ENCODE data around the gene BTAF1.

The BTAF1 gene

DNA sequence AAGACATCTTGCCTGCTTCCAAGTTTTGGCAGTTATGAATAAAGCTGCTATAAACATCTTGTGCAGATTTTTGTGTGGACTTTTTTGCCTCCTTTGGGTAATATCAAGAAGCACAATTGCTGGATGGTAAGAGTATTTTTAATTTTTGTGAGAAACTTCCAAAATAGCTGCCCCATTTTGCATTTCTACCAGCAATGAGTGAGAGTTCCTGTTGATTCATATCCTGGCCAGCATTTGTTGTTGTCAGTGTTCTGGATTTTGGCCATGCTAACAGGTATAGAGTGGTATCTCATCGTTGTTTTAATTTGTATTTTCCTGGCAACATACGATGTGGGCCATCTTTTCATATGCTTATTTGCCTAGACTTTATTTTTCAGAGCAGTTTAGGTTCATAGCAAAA, 53.9 kb downstream of the BTAF1 start:
- Histone ChIP-seq H3K4me1 (ENCODE audit: control insufficient read depth, insufficient read depth, low read length, unreplicated experiment) (peaks cover 19% of the 10 kb centered on the region), H3K79me2 (ENCODE audit: control insufficient read depth, insufficient read depth, low read length, unreplicated experiment) (no peaks in the 10 kb centered on the region), H3K4me3 (ENCODE audit: low read depth, low read length) (no peak overlapping the region), H3K27ac (ENCODE audit: low read depth, low read length) (no peak overlapping the region), H3K36me3 (ENCODE audit: insufficient read depth, low read length) (peaks cover 26% of the 10 kb centered on the region), H2AFZ (ENCODE audit: low read length, unreplicated experiment) (no peak overlapping the region), H3K27me3 (ENCODE audit: insufficient read depth, low read length) (no peaks in the 10 kb centered on the region)

DNA sequence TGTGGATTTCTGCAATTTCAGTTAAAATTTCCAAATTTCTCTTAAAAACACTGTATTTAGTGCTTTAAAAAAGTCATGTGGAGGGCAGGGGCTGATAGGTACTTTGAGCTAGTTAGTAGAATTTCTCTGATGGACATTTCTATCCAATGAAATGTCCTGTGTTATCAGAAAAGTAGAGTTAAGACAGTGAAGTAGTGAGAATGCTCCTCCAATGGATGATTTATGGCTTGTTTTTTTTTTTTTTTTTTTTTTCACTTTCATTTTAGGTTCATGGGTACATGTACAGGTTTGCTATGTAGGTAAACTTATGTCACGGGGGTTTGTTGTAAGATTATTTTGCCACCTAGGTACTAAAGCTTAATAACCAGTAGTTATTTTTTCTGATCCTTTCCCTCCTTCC, 55.0 kb downstream of the BTAF1 start:
- H3K4me1 ChIP-seq (ENCODE audit: control insufficient read depth, insufficient read depth, low read length, unreplicated experiment): peaks cover 19% of the 10 kb centered on the region
- H2AFZ ChIP-seq (ENCODE audit: low read length, unreplicated experiment): no peak overlapping the region

DNA sequence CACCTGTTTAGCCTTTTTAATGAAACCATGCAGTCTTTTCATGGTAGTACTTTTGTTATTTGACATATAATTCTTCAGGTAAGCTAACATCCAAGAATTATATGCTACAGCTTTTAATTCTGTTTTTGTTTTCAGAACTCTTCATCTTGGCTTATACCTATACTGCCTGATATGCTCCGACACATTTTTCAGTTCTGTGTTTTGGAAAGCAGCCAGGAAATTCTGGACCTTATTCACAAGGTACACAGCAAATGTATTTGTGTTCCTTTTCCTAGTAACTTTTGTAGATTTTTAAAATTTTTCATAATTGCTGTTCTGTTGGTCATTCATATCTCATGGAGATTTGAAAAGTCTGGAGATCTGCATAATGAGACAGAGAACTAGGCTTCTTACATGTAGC, 56.7 kb downstream of the BTAF1 start:
- peaks cover 51% of the 10 kb centered on the region for H3K36me3 ChIP-seq (ENCODE audit: insufficient read depth, low read length)
- no peaks in the 10 kb centered on the region for H3K79me2 ChIP-seq (ENCODE audit: control insufficient read depth, insufficient read depth, low read length, unreplicated experiment)
- H2AFZ ChIP-seq (ENCODE audit: low read length, unreplicated experiment): no peak overlapping the region
- peaks cover 8% of the 10 kb centered on the region for H3K4me1 ChIP-seq (ENCODE audit: control insufficient read depth, insufficient read depth, low read length, unreplicated experiment)
- no peak overlapping the region for H3K27ac ChIP-seq (ENCODE audit: low read depth, low read length)
- H3K4me3 ChIP-seq (ENCODE audit: low read depth, low read length): no peak overlapping the region
- no peaks in the 10 kb centered on the region for H3K27me3 ChIP-seq (ENCODE audit: insufficient read depth, low read length)

More for the DNA sequence above, 55.0 kb downstream of the BTAF1 start:
- Histone ChIP-seq H3K36me3 (ENCODE audit: insufficient read depth, low read length) (peaks cover 37% of the 10 kb centered on the region), H3K27me3 (ENCODE audit: insufficient read depth, low read length) (no peaks in the 10 kb centered on the region), H3K4me3 (ENCODE audit: low read depth, low read length) (no peak overlapping the region), H3K79me2 (ENCODE audit: control insufficient read depth, insufficient read depth, low read length, unreplicated experiment) (no peaks in the 10 kb centered on the region), H3K27ac (ENCODE audit: low read depth, low read length) (no peak overlapping the region)

DNA sequence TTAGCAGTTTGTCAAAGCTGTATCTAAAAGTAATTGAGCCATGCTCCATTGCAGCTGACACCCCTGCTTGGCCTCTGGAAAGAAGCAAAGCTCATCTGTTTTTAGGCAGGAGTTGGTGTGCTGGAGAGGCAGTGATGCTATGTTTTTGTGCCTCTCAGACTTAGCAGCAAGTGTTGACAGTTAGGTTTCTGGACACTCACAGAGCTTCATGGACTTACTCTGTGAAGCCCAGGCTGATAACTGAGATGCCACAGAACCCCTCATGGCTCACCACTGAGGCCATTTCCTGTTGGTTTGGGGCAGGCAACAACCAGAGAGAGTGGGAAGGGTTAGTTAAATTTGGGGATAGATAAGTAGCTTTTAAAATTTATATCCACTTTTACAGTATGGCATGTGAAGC, 59.8 kb downstream of the BTAF1 start:
- Histone ChIP-seq H2AFZ (ENCODE audit: low read length, unreplicated experiment) (no peak overlapping the region), H3K27me3 (ENCODE audit: insufficient read depth, low read length) (no peaks in the 10 kb centered on the region), H3K36me3 (ENCODE audit: insufficient read depth, low read length) (peaks cover 41% of the 10 kb centered on the region), H3K4me3 (ENCODE audit: low read depth, low read length) (no peak overlapping the region), H3K79me2 (ENCODE audit: control insufficient read depth, insufficient read depth, low read length, unreplicated experiment) (no peaks in the 10 kb centered on the region), H3K4me1 (ENCODE audit: control insufficient read depth, insufficient read depth, low read length, unreplicated experiment) (no peaks in the 10 kb centered on the region), H3K27ac (ENCODE audit: low read depth, low read length) (no peak overlapping the region)

DNA sequence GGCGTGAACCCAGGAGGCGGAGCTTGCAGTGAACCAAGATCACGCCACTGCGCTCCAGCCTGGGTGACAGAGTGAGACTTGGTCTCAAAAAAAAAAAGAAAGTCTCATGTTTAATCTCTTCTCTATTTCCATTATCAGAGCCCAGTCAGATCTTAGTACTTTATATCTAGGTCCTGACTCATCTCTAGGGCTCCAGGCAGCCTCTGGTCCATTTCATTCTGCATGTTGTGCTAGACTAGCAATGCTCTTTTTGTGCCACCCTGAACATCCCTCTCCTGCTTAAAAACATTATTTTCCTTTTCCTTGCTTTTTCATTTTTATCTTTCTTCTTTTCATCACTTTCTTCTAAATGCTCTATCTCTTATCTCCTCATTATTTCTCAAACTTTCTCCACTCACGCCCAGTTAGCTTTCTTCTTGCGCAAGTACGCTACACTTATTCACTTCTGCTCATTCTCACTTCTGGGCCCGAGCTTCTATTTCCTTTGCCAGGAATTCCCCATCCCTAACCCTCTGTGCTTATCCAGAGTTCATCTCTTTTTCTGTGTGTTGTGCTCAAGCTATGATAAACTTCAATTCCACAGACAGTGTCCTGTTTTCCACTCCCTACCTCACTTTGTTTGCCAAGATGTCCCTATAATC, 63.9 kb downstream of the BTAF1 start:
- peaks cover 41% of the 10 kb centered on the region for H3K36me3 ChIP-seq (ENCODE audit: insufficient read depth, low read length)
- H3K79me2 ChIP-seq (ENCODE audit: control insufficient read depth, insufficient read depth, low read length, unreplicated experiment): no peaks in the 10 kb centered on the region
- no peak overlapping the region for H3K4me3 ChIP-seq (ENCODE audit: low read depth, low read length)
- no peaks in the 10 kb centered on the region for H3K27me3 ChIP-seq (ENCODE audit: insufficient read depth, low read length)
- H3K27ac ChIP-seq (ENCODE audit: low read depth, low read length): no peak overlapping the region
- H3K4me1 ChIP-seq (ENCODE audit: control insufficient read depth, insufficient read depth, low read length, unreplicated experiment): no peaks in the 10 kb centered on the region
- no peak overlapping the region for H2AFZ ChIP-seq (ENCODE audit: low read length, unreplicated experiment)

DNA sequence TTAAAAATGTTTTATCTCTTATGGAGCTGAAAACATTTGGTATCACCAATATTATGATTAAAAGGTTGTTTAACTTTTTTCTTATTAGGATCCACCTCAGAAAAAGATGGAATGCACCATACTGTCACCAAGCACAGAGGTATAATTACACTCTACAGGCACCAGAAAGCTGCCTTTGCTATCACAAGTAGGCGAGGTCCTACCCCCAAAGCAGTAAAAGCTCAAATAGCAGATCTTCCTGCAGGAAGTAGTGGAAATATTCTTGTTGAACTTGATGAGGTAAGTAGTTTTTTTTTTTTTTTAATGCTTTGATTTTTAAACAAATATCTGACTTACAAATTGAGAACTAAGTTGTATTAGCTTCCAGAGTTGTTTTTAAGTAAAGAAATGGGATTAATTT, 68.5 kb downstream of the BTAF1 start:
- H3K36me3 ChIP-seq (ENCODE audit: insufficient read depth, low read length): peaks cover 18% of the 10 kb centered on the region
- H2AFZ ChIP-seq (ENCODE audit: low read length, unreplicated experiment): no peak overlapping the region
- H3K4me1 ChIP-seq (ENCODE audit: control insufficient read depth, insufficient read depth, low read length, unreplicated experiment): no peaks in the 10 kb centered on the region
- no peaks in the 10 kb centered on the region for H3K79me2 ChIP-seq (ENCODE audit: control insufficient read depth, insufficient read depth, low read length, unreplicated experiment)
- H3K4me3 ChIP-seq (ENCODE audit: low read depth, low read length): no peak overlapping the region
- H3K27me3 ChIP-seq (ENCODE audit: insufficient read depth, low read length): no peaks in the 10 kb centered on the region
- H3K27ac ChIP-seq (ENCODE audit: low read depth, low read length): no peak overlapping the region

DNA sequence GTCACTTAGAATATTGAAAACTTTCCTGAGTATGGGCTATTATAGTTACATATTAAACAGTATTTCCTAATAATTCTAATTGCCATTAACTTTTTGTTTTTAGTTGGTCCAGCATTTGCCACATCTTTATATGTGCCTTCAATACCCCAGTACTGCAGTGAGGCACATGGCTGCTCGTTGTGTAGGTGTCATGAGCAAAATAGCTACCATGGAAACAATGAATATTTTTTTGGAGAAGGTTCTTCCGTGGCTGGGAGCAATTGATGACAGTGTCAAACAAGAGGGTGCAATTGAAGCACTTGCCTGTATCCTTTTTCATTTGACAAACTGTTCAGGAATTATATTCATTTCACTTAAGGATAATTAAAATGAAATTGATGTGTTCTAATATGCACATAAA, 72.7 kb downstream of the BTAF1 start:
- no peak overlapping the region for H2AFZ ChIP-seq (ENCODE audit: low read length, unreplicated experiment)
- peaks cover 26% of the 10 kb centered on the region for H3K36me3 ChIP-seq (ENCODE audit: insufficient read depth, low read length)
- H3K4me1 ChIP-seq (ENCODE audit: control insufficient read depth, insufficient read depth, low read length, unreplicated experiment): no peaks in the 10 kb centered on the region
- no peaks in the 10 kb centered on the region for H3K79me2 ChIP-seq (ENCODE audit: control insufficient read depth, insufficient read depth, low read length, unreplicated experiment)
- H3K4me3 ChIP-seq (ENCODE audit: low read depth, low read length): no peak overlapping the region
- H3K27me3 ChIP-seq (ENCODE audit: insufficient read depth, low read length): no peaks in the 10 kb centered on the region
- no peak overlapping the region for H3K27ac ChIP-seq (ENCODE audit: low read depth, low read length)

DNA sequence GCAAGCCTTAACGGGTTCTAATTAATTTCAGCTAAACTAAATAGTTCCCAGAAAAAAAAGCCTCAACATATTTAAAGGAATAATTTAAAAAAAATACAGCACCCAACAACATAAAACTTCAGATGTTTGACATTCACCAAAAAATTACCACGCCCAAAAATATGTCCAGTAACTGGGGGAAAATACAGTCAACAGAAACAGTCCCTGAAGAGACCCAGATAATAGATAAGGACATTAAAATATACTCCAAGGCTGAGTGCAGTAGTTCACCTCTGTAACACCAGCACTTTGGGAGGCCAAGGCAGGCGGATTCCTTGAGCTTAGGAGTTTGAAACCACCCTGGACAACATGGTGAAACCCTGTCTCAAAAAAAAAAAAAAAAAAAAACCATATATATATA, 78.0 kb downstream of the BTAF1 start:
- no peak overlapping the region for H3K27ac ChIP-seq (ENCODE audit: low read depth, low read length)
- no peaks in the 10 kb centered on the region for H3K4me1 ChIP-seq (ENCODE audit: control insufficient read depth, insufficient read depth, low read length, unreplicated experiment)
- H2AFZ ChIP-seq (ENCODE audit: low read length, unreplicated experiment): no peak overlapping the region
- H3K36me3 ChIP-seq (ENCODE audit: insufficient read depth, low read length): peaks cover 27% of the 10 kb centered on the region
- no peaks in the 10 kb centered on the region for H3K27me3 ChIP-seq (ENCODE audit: insufficient read depth, low read length)
- no peak overlapping the region for H3K4me3 ChIP-seq (ENCODE audit: low read depth, low read length)
- no peaks in the 10 kb centered on the region for H3K79me2 ChIP-seq (ENCODE audit: control insufficient read depth, insufficient read depth, low read length, unreplicated experiment)

DNA sequence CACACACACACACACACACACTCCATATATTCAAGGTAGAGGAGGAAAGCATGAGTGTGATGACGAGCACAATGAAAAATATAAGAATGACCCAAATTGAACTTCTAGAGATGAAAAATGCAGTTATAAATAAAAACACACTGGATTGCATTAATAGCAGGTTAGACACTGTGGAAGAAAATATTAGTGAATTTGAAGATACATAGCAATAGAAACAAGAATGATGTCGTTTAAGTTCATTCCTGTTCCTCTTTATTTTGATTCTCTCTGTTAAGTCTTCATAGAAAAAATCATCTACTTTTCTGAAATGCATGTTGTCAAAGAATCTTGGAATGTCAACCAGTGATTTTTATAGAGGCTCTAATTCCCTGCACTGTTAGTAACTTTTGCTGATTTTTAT, 78.4 kb downstream of the BTAF1 start:
- no peak overlapping the region for H3K27ac ChIP-seq (ENCODE audit: low read depth, low read length)
- peaks cover 27% of the 10 kb centered on the region for H3K36me3 ChIP-seq (ENCODE audit: insufficient read depth, low read length)
- no peaks in the 10 kb centered on the region for H3K27me3 ChIP-seq (ENCODE audit: insufficient read depth, low read length)
- no peak overlapping the region for H2AFZ ChIP-seq (ENCODE audit: low read length, unreplicated experiment)
- no peaks in the 10 kb centered on the region for H3K4me1 ChIP-seq (ENCODE audit: control insufficient read depth, insufficient read depth, low read length, unreplicated experiment)
- no peaks in the 10 kb centered on the region for H3K79me2 ChIP-seq (ENCODE audit: control insufficient read depth, insufficient read depth, low read length, unreplicated experiment)
- no peak overlapping the region for H3K4me3 ChIP-seq (ENCODE audit: low read depth, low read length)

DNA sequence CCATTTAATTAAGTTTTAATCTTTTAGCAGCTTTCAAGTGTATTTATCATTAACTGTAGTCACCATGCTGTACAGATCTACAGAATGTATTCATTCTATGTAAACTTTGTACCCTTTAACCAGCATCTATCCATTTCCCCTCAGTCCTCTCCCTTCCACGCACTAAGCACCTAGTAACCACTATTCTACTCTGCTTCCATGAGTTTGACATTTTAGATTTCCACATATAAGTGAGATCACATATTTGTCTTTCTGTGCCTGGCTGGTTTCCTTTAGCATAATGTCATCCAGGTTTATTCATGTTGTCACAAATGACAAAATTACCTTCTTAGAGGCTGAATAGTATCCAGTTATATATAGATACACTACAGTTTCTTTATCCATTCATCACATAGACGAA, 79.7 kb downstream of the BTAF1 start:
- H3K4me1 ChIP-seq (ENCODE audit: control insufficient read depth, insufficient read depth, low read length, unreplicated experiment): no peaks in the 10 kb centered on the region

DNA sequence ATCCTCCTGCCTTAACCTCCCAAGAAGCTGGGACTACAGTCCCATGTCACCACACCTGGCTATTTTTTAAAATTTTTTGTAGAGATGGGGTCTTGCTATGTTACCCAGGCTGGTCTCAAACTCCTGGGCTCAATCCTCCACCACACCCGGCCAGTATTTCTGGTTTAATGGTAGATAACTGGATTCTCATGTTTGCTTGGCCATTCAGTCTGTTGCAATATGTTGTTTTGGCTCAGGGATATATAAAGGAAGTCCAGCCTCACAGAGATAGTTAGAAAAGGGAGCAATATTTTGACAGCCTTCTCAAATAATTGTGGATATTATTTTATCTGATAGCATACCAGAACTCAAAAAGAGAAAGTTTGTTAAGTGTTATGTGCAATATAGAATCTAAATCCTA, 82.4 kb downstream of the BTAF1 start:
- H2AFZ ChIP-seq (ENCODE audit: low read length, unreplicated experiment): no peak overlapping the region
- no peak overlapping the region for H3K27ac ChIP-seq (ENCODE audit: low read depth, low read length)
- H3K36me3 ChIP-seq (ENCODE audit: insufficient read depth, low read length): peaks cover 22% of the 10 kb centered on the region

More for the DNA sequence above, 79.7 kb downstream of the BTAF1 start:
- Histone ChIP-seq H2AFZ (ENCODE audit: low read length, unreplicated experiment) (no peak overlapping the region), H3K27me3 (ENCODE audit: insufficient read depth, low read length) (no peaks in the 10 kb centered on the region), H3K79me2 (ENCODE audit: control insufficient read depth, insufficient read depth, low read length, unreplicated experiment) (no peaks in the 10 kb centered on the region), H3K27ac (ENCODE audit: low read depth, low read length) (no peak overlapping the region), H3K36me3 (ENCODE audit: insufficient read depth, low read length) (peaks cover 25% of the 10 kb centered on the region), H3K4me3 (ENCODE audit: low read depth, low read length) (no peak overlapping the region)

More for the DNA sequence above, 82.4 kb downstream of the BTAF1 start:
- H3K27me3 ChIP-seq (ENCODE audit: insufficient read depth, low read length): no peaks in the 10 kb centered on the region
- no peaks in the 10 kb centered on the region for H3K4me1 ChIP-seq (ENCODE audit: control insufficient read depth, insufficient read depth, low read length, unreplicated experiment)
- no peak overlapping the region for H3K4me3 ChIP-seq (ENCODE audit: low read depth, low read length)
- no peaks in the 10 kb centered on the region for H3K79me2 ChIP-seq (ENCODE audit: control insufficient read depth, insufficient read depth, low read length, unreplicated experiment)

Data from ACC112 (cell line).